K562 (cell line): ENCODE results near the gene CCNK. TPM values are rescaled to one million over a fixed set of nuclear protein-coding genes. Genes with fewer than 3 reads are reported as not detected.
A peak's percentile ranks its signal among the peaks of the same experiment; 100 is the strongest.

ENCODE experiments used
- ATAC-seq: fragments of 200-7000 bp; cut with Tn5 transposase; 3 replicates; pipeline ENCODE4 v1.9.1; 2020; ENCODE audit warnings: moderate library complexity
- BruUV-seq: library from RNA; stranded (reverse); fragments of 400-500 nt; replicated peaks from 2 replicates; lab custom pipeline; 2021; lab: Mats Ljungman, UMichigan
- CTCF ChIA-PET: fragments of 300-600 bp; formaldehyde crosslinking; extraction: SDS; loops from one replicate; lab custom pipeline; 2021; ENCODE audit warnings: low intra/inter-chr PET ratio; lab: Yijun Ruan, JAX
- POLR2A ChIA-PET: fragments of 300-600, 350-650 bp; sonication (Branson Sonifier 250); formaldehyde crosslinking; extraction: SDS; loops from one replicate; lab custom pipeline; 2021; ENCODE audit warnings: antibody characterized with exemption, inconsistent platforms; lab: Yijun Ruan, JAX
- DNase-seq, 4 experiments: peaks; one replicate each; pipeline versions ENCODE4 v3.0.0 to v3.0.0-alpha.2; 2011 to 2018; ENCODE audit warnings: low spot score in 3 of 4, mixed read lengths in 3 of 4; ENCODE audit errors: extremely low read depth in 1 of 4
- FAIRE-seq: peaks from 2 replicates; lab custom pipeline; 2011; peaks lifted over from hg19 to GRCh38; lab: Jason Lieb, UNC
- H2AFZ ChIP-seq: 2 replicates; pipeline ENCODE4 v1.6.0; 2011; ENCODE audit warnings: low read depth, low read length, control low read depth, inconsistent platforms
- H3K27ac ChIP-seq: fragments of 200-600 bp; 3 replicates; pipeline ENCODE4 v1.8.0; 2011; ENCODE audit warnings: low read depth, mild to moderate bottlenecking, control low read depth, inconsistent platforms, low read length, moderate library complexity, mixed read lengths; ENCODE audit errors: extremely low read depth
- H3K27me3 ChIP-seq, 2 experiments: fragments of 300-600 bp in 1 of 2; 2 replicates in 1 of 2; 3 replicates in 1 of 2; pipeline versions ENCODE4 v1.6.0 to v1.8.0; 2011; ENCODE audit warnings: inconsistent platforms in 2 of 2, low read length in 2 of 2, mild to moderate bottlenecking in 1 of 2, mixed read lengths in 1 of 2, moderate library complexity in 1 of 2; ENCODE audit not compliant: control insufficient read depth in 2 of 2, insufficient read depth in 2 of 2
- H3K36me3 ChIP-seq: fragments of 300-600 bp; 3 replicates; pipeline ENCODE4 v1.8.0; 2011; ENCODE audit warnings: mild to moderate bottlenecking, low read length, inconsistent platforms; ENCODE audit not compliant: control insufficient read depth, insufficient read depth
- H3K4me1 ChIP-seq, 2 experiments: fragments of 200-600 bp in 1 of 2; replicated peaks in 1 of 2; 2 replicates in 1 of 2; 3 replicates in 1 of 2; pipeline versions ENCODE4 v1.5.1 to v1.8.0; 2011; ENCODE audit warnings: inconsistent platforms in 2 of 2, low read length in 2 of 2, mild to moderate bottlenecking in 1 of 2, mixed read lengths in 1 of 2, moderate library complexity in 1 of 2; ENCODE audit not compliant: control insufficient read depth in 2 of 2, insufficient read depth in 2 of 2
- H3K4me2 ChIP-seq: 2 replicates; pipeline ENCODE4 v1.6.1; 2011; ENCODE audit warnings: low read length, control low read depth, inconsistent platforms, mixed read lengths; ENCODE audit not compliant: insufficient read depth
- H3K4me3 ChIP-seq: fragments of 200-600 bp; sonication (generic), shearing (Covaris generic); 2 replicates; pipeline ENCODE4 v1.5.1; 2016; ENCODE audit warnings: control low read depth, inconsistent platforms
- H3K79me2 ChIP-seq: fragments of 200-600 bp; 3 replicates; pipeline ENCODE4 v1.8.0; 2011; ENCODE audit warnings: low read length, inconsistent platforms; ENCODE audit not compliant: control insufficient read depth, insufficient read depth
- H3K9ac ChIP-seq, 2 experiments: 2 replicates each; pipeline versions ENCODE4 v1.6.0 to v1.6.1; 2011; ENCODE audit warnings: low read depth in 2 of 2, low read length in 2 of 2, control low read depth in 1 of 2, inconsistent platforms in 1 of 2, mild to moderate bottlenecking in 1 of 2, mixed read lengths in 1 of 2; ENCODE audit not compliant: insufficient read depth in 1 of 2
- H3K9me1 ChIP-seq: one replicate; pipeline ENCODE4 v1.6.0; 2011; ENCODE audit warnings: inconsistent platforms, mild to moderate bottlenecking, low read length, moderate library complexity; ENCODE audit not compliant: control insufficient read depth, insufficient read depth
- H3K9me3 ChIP-seq: replicated peaks from 2 replicates; pipeline ENCODE4 v1.5.1; 2011; ENCODE audit warnings: low read depth, low read length, inconsistent platforms; ENCODE audit not compliant: control insufficient read depth, insufficient read depth
- H4K20me1 ChIP-seq: replicated peaks from 2 replicates; pipeline ENCODE4 v1.6.1; 2011; ENCODE audit warnings: low read length, inconsistent platforms, mixed read lengths; ENCODE audit not compliant: control insufficient read depth, insufficient read depth
- CEBPB ChIP-seq: fragments of 450-650 bp; IDR thresholded peaks from 2 replicates; pipeline ENCODE4 v1.6.1; 2016; ENCODE audit warnings: missing genetic modification characterization, missing compliant biosample characterization
- CEBPG ChIP-seq, 3 experiments: fragments of 200-800 bp in 1 of 3; sonication (Bioruptor generic) in 1 of 3; sonication (generic) in 1 of 3; formaldehyde crosslinking in 1 of 3; IDR thresholded peaks in 2 of 3; conservative IDR thresholded peaks in 1 of 3; 2 replicates each; pipeline versions ENCODE4 v1.6.1 to v1.8.0; 2016 to 2022; ENCODE audit warnings: missing compliant biosample characterization in 2 of 3, missing genetic modification characterization in 2 of 3, mild to moderate bottlenecking in 1 of 3, missing genetic modification reagents in 1 of 3
- CHCHD3 ChIP-seq: fragments of 250-450 bp; sonication (Bioruptor Pico); IDR thresholded peaks from 2 replicates; pipeline ENCODE4 v2.1.2; 2022; ENCODE audit warnings: mild to moderate bottlenecking
- E2F8 ChIP-seq: fragments of 450-650 bp; IDR thresholded peaks from 2 replicates; pipeline ENCODE4 v1.7.1; 2018; ENCODE audit warnings: mild to moderate bottlenecking, low read depth; ENCODE audit not compliant: partially characterized antibody
- FOXM1 ChIP-seq, 2 experiments: fragments of 450-650 bp in 1 of 2; sonication (generic) in 1 of 2; formaldehyde crosslinking in 1 of 2; IDR thresholded peaks; 2 replicates each; pipeline versions ENCODE4 v1.6.1 to v1.9.0; 2017 to 2022; ENCODE audit warnings: low read depth in 2 of 2, mild to moderate bottlenecking in 2 of 2, missing genetic modification reagents in 1 of 2, moderate library complexity in 1 of 2
- GTF2E2 ChIP-seq: fragments of 200-800 bp; sonication (Bioruptor generic); IDR thresholded peaks from 2 replicates; pipeline ENCODE4 v1.6.1; 2016; ENCODE audit warnings: missing genetic modification characterization, missing compliant biosample characterization
- KLF13 ChIP-seq: fragments of 450-650 bp; IDR thresholded peaks from 2 replicates; pipeline ENCODE4 v1.6.1; 2016; ENCODE audit warnings: missing genetic modification characterization, low read depth, mild to moderate bottlenecking, missing compliant biosample characterization, moderate library complexity, borderline replicate concordance
- MAFK ChIP-seq: IDR thresholded peaks from 2 replicates; pipeline ENCODE4 v1.6.1; 2011; ENCODE audit warnings: low read length, improper control_type of control experiment
- THAP12 ChIP-seq: fragments of 250-450 bp; sonication (Bioruptor Pico); IDR thresholded peaks from 2 replicates; pipeline ENCODE4 v1.9.0; 2021; ENCODE audit warnings: mild to moderate bottlenecking, inconsistent platforms
- USF1 ChIP-seq: sonication (generic); formaldehyde crosslinking; IDR thresholded peaks from 2 replicates; pipeline ENCODE4 v1.9.0; 2022; ENCODE audit warnings: mild to moderate bottlenecking, missing genetic modification reagents
- ZNF239 ChIP-seq: fragments of 250-450 bp; sonication (Bioruptor Pico); IDR thresholded peaks from 2 replicates; pipeline ENCODE4 v1.4.0; 2020; ENCODE audit warnings: mild to moderate bottlenecking
- ZNF263 ChIP-seq: sonication (generic); formaldehyde crosslinking; IDR thresholded peaks from 2 replicates; pipeline ENCODE4 v1.8.0; 2022; ENCODE audit warnings: mild to moderate bottlenecking, missing genetic modification reagents, borderline replicate concordance
- ZNF316 ChIP-seq: fragments of 450-650 bp; IDR thresholded peaks from 2 replicates; pipeline ENCODE4 v1.6.1; 2016
- ZNF79 ChIP-seq: fragments of 250-450 bp; sonication (Bioruptor Pico); IDR thresholded peaks from 2 replicates; pipeline ENCODE4 v1.4.0; 2020; ENCODE audit warnings: low read depth, mild to moderate bottlenecking, moderate library complexity
- WGBS: fragments of 100-300 bp; shearing (Covaris generic); methylation state at CpG from one replicate; pipeline ENCODE4 v1.1.6; 2016; ENCODE audit warnings: low coverage, mixed read lengths; ENCODE audit not compliant: insufficient coverage; ENCODE audit errors: missing lambda C conversion rate; 5-methylcytosine and 5-hydroxymethylcytosine counted together
- in situ Hi-C: fragments of 300-500 bp; cut with MboI; formaldehyde crosslinking; loops from 4 replicates; pipeline ENCODE4 v1.15.0; 2018; ENCODE audit warnings: inconsistent platforms, mixed read lengths
- intact Hi-C: fragments of 100-400 bp; cut with micrococcal nuclease; formaldehyde crosslinking; loops from 2 replicates; pipeline ENCODE4 v1.14.2; 2022
- polyA plus RNA-seq, 8 experiments: library from polyadenylated mRNA; depleted of rRNA in 4 of 8; stranded (reverse) in 5 of 8; unstranded in 3 of 8; fragments of >200 nt; fragmentation: Nextera tagmentation in 2 of 8; fragmentation: Illumina TruSeq in 1 of 8; extraction: Ambion mirVana in 2 of 8; extraction: Trizol in 1 of 8; gene quantifications; 2 replicates each; pipeline versions ENCODE4 v1.2.1 to v1.2.3, GENCODE V29; 2011 to 2014; ENCODE audit warnings: inconsistent platforms in 1 of 8, missing spikeins in 1 of 8
- total RNA-seq, 7 experiments: library from RNA; depleted of rRNA in 6 of 7; stranded (reverse); fragments of >200 nt in 6 of 7; fragmentation: Illumina TruSeq in 2 of 7; extraction: Trizol in 2 of 7; gene quantifications; 2 replicates each; pipeline versions ENCODE4 v1.2.1 to v1.2.3, GENCODE V29; 2011 to 2021; ENCODE audit warnings: low replicate concordance in 1 of 7

Gene CCNK
- total and polyA plus RNA-seq, 9 of the 15 experiments (the other 6 are each of a cell fraction or from before 2014, with no cell fraction given), result 5.8 to 84.2 (median 16.4) TPM

- no peak overlapping the region for H3K4me2 ChIP-seq
- no peaks in the 10 kb centered on the region for H3K27me3 ChIP-seq
- BruUV-seq, result no TSS peak
- H3K79me2 ChIP-seq, result no peaks in the 10 kb centered on the region
- no peaks in the 10 kb centered on the region for H3K36me3 ChIP-seq
- H4K20me1 ChIP-seq, result peaks cover 3% of the 10 kb centered on the region; the same call in 1 of the 2 replicates
- no peak for TF ChIP-seq E2F8
- no peak for TF ChIP-seq KLF13 (tag)
- no peak for TF ChIP-seq THAP12 (CRISPR knock-in tag)
- no peak for TF ChIP-seq GTF2E2 (tag)
- TF ChIP-seq ZNF316, result peak; percentile 32; the same call in 1 of the 2 replicates
- no peak for TF ChIP-seq CEBPG (CRISPR knock-in tag; IDR thresholded peaks at IDR 0.05)
- peak in 1 of 2 experiments; percentile 34; a peak in 1 of 4 replicates for TF ChIP-seq CEBPG (tag; conservative IDR thresholded peaks at IDR 0.05 in 1 of 2, IDR thresholded peaks at IDR 0.05 in 1 of 2)
- no peak for TF ChIP-seq CHCHD3 (CRISPR knock-in tag)
- no peak for TF ChIP-seq ZNF239 (CRISPR knock-in tag)
- no peak for TF ChIP-seq USF1
- no peak for TF ChIP-seq FOXM1 (IDR thresholded peaks at IDR 0.05; ENCODE audit: low read depth)
- no peak for TF ChIP-seq FOXM1 (CRISPR knock-in tag; IDR thresholded peaks at IDR 0.05; ENCODE audit: low read depth)
- peak; percentile 79 for TF ChIP-seq CEBPB (tag)
- TF ChIP-seq MAFK, result no peak
- no peak for TF ChIP-seq ZNF263 (CRISPR knock-in tag)
- no peak for TF ChIP-seq ZNF79 (CRISPR knock-in tag)
- H3K4me1 ChIP-seq, result peaks cover 0 to 24% of the 10 kb centered on the region in 2 experiments; a peak in 2 of 5 replicates
- peak overlapping the region in 1 of 2 experiments; percentile 17; a peak in 1 of 4 replicates for H3K9ac ChIP-seq
- FAIRE-seq (no peak), ATAC-seq (no peak), DNase-seq (no peak)
- ChIA-PET POLR2A (interaction anchor here (0.9 kb wide), 1 partner anchor 10 kb away, joined by 3 read pairs; no protein-coding TSS in a partner anchor), CTCF (no interaction called here)
- H3K9me1 ChIP-seq, result peaks cover 3% of the 10 kb centered on the region
- H2AFZ ChIP-seq, result no peak overlapping the region
- H3K27ac ChIP-seq, result no peak overlapping the region
- 65% methylated on average over 9 of the region's 24 CpGs for WGBS
- in situ Hi-C loops (no loop called here), intact Hi-C loops (no loop called here)
- no peak overlapping the region for H3K4me3 ChIP-seq
- no peaks in the 10 kb centered on the region for H3K9me3 ChIP-seq
These were observed 54.9 kb downstream of the CCNK start for GRCh38 chr14:99535908-99536778.
